Smooth muscle cell of the brain vasculature (primary cell): ENCODE measurements around the gene ZNF76.
"Not testable (repeated sequence)": the region's sequence is repeated elsewhere in the genome, so short reads cannot be mapped to it uniquely, and the experiment has no call there.

Experiments
- DNase-seq: peaks from one replicate; pipeline ENCODE4 v3.0.0-alpha.2; 2012; ENCODE audit warnings: low read depth, low spot score

The ZNF76 gene

GRCh38 chr6:35299674-35300073 lies 40.1 kb downstream of the ZNF76 start:
- no peak for DNase-seq

- DNase-seq, result no peak
Measured at GRCh38 chr6:35300848-35301247, 41.3 kb downstream of the ZNF76 start.

- no peak for DNase-seq
Measured at GRCh38 chr6:35302604-35303241, 43.2 kb downstream of the ZNF76 start.

- no peak for DNase-seq
Measured at GRCh38 chr6:35304299-35304698, 44.8 kb downstream of the ZNF76 start.

- no peak for DNase-seq
Measured at GRCh38 chr6:35305117-35305516, 45.6 kb downstream of the ZNF76 start.

GRCh38 chr6:35307138-35307537 lies 47.6 kb downstream of the ZNF76 start:
- DNase-seq, result not testable (repeated sequence)

- DNase-seq, result not testable (repeated sequence)
Measured at GRCh38 chr6:35308543-35308942, 49.0 kb downstream of the ZNF76 start.

- DNase-seq, result no peak
Measured at GRCh38 chr6:35309611-35310264, 50.2 kb downstream of the ZNF76 start.

- DNase-seq, result no peak
Measured at GRCh38 chr6:35310265-35310831, 50.8 kb downstream of the ZNF76 start.

- DNase-seq, result no peak
Measured at GRCh38 chr6:35311390-35312075, 52.0 kb downstream of the ZNF76 start.

GRCh38 chr6:35312076-35312800 lies 52.7 kb downstream of the ZNF76 start:
- no peak for DNase-seq

- no peak for DNase-seq
Measured at GRCh38 chr6:35312807-35313206, 53.3 kb downstream of the ZNF76 start.

GRCh38 chr6:35317483-35318195 lies 58.1 kb downstream of the ZNF76 start:
- no peak for DNase-seq

- DNase-seq, result peak; percentile 52
Measured at GRCh38 chr6:35318196-35319171, 58.9 kb downstream of the ZNF76 start.

- DNase-seq, result no peak
Measured at GRCh38 chr6:35319346-35320030, 60.0 kb downstream of the ZNF76 start.

- DNase-seq, result no peak
Measured at GRCh38 chr6:35320031-35320410, 60.5 kb downstream of the ZNF76 start.

GRCh38 chr6:35321091-35321490 lies 61.6 kb downstream of the ZNF76 start:
- no peak for DNase-seq

- DNase-seq, result no peak
Measured at GRCh38 chr6:35327349-35328027, 68.0 kb downstream of the ZNF76 start.
